ENCODE data around the gene DNAJC1. TPM values are rescaled to one million over a fixed set of nuclear protein-coding genes. Genes with fewer than 3 reads are reported as not detected.

Gene DNAJC1
- total RNA-seq, 5 donors from 2014 or later (not counting 1 experiment from before 2014, with no cell fraction given), result 12.8 to 23.1 (median 16.7) TPM

- H3K36me3 ChIP-seq (ENCODE audit: control insufficient read depth in 2 of 2, extremely low read depth in 1 of 2, insufficient read depth in 1 of 2, low read length in 1 of 2), result no peaks in the 10 kb centered on the region
- H3K27ac ChIP-seq (ENCODE audit: low read length), result no peak overlapping the region
- H3K27me3 Mint-ChIP-seq, result no peaks in the 10 kb centered on the region
- no peak overlapping the region for H3K27ac Mint-ChIP-seq
- H3K27me3 ChIP-seq (replicated peaks in 1 of 2; ENCODE audit: control insufficient read depth in 2 of 2, extremely low read depth in 1 of 2, insufficient read depth in 2 of 2, low read length in 1 of 2), result no peaks in the 10 kb centered on the region
- no peaks in the 10 kb centered on the region for H3K9me3 ChIP-seq
- ATAC-seq (replicated peaks in 1 of 4) (no peak), DNase-seq (no peak)
- H3K9me3 Mint-ChIP-seq, result no peaks in the 10 kb centered on the region
- ChIA-PET CTCF (interaction anchor here in 1 of 2 donors (0.6 kb wide), 1 partner anchor 486 kb away, joined by 4 read pairs; no protein-coding TSS in a partner anchor), POLR2A (interaction anchor here in 1 of 2 donors (0.5 kb wide), 1 partner anchor 11 kb away, joined by 4 read pairs; no protein-coding TSS in a partner anchor)
- H3K36me3 Mint-ChIP-seq, result peaks cover 14% of the 10 kb centered on the region
- H3K4me3 Mint-ChIP-seq, result no peak overlapping the region
- H3K4me1 ChIP-seq (ENCODE audit: control insufficient read depth in 1 of 2, extremely low read depth in 1 of 2, insufficient read depth in 2 of 2, low read length in 2 of 2), result no peaks in the 10 kb centered on the region
- peaks cover 0 to 7% (median 0%) of the 10 kb centered on the region in 3 donors for H3K4me1 Mint-ChIP-seq
- H3K4me3 ChIP-seq (ENCODE audit: control insufficient read depth in 1 of 2, extremely low read depth in 1 of 2, low read length in 1 of 2), result no peak overlapping the region
Measured at GRCh38 chr10:21926358-21926925, 77.1 kb downstream of the DNAJC1 start.

GRCh38 chr10:21925851-21926250 is 77.7 kb downstream of the DNAJC1 start:
- 95% methylated on average over 4 of the region's 6 CpGs for WGBS (ENCODE audit: insufficient coverage)
- CTCF ChIA-PET, result no interaction called here
- POLR2A ChIA-PET, result no interaction called here

GRCh38 chr10:21924511-21924910 is 79.0 kb downstream of the DNAJC1 start:
- no peak for DNase-seq
- H3K4me3 ChIP-seq (ENCODE audit: control insufficient read depth in 1 of 2, extremely low read depth in 1 of 2, low read length in 1 of 2), result no peak overlapping the region
- peaks cover 0 to 4% (median 0%) of the 10 kb centered on the region in 3 donors for H3K4me1 Mint-ChIP-seq
- H3K36me3 Mint-ChIP-seq, result peaks cover 21% of the 10 kb centered on the region
- POLR2A ChIA-PET, result no interaction called here
- no peaks in the 10 kb centered on the region for H3K36me3 ChIP-seq (ENCODE audit: control insufficient read depth in 2 of 2, extremely low read depth in 1 of 2, insufficient read depth in 1 of 2, low read length in 1 of 2)
- no peak overlapping the region for H3K27ac ChIP-seq (ENCODE audit: low read length)
- no peaks in the 10 kb centered on the region for H3K27me3 Mint-ChIP-seq
- H3K9me3 Mint-ChIP-seq, result no peaks in the 10 kb centered on the region
- CTCF ChIA-PET, result no interaction called here
- H3K4me3 Mint-ChIP-seq, result no peak overlapping the region
- no peaks in the 10 kb centered on the region for H3K4me1 ChIP-seq (ENCODE audit: control insufficient read depth in 1 of 2, extremely low read depth in 1 of 2, insufficient read depth in 2 of 2, low read length in 2 of 2)
- H3K9me3 ChIP-seq, result no peaks in the 10 kb centered on the region
- ATAC-seq (replicated peaks in 1 of 4), result no peak
- H3K27ac Mint-ChIP-seq, result no peak overlapping the region
- no peaks in the 10 kb centered on the region for H3K27me3 ChIP-seq (replicated peaks in 1 of 2; ENCODE audit: control insufficient read depth in 2 of 2, extremely low read depth in 1 of 2, insufficient read depth in 2 of 2, low read length in 1 of 2)

More at GRCh38 chr10:21925851-21926250, 77.7 kb downstream of the DNAJC1 start:
- H3K27me3 Mint-ChIP-seq, result no peaks in the 10 kb centered on the region
- no peaks in the 10 kb centered on the region for H3K9me3 Mint-ChIP-seq
- no peak overlapping the region for H3K27ac Mint-ChIP-seq
- Histone ChIP-seq H3K27ac (ENCODE audit: low read length) (no peak overlapping the region), H3K9me3 (no peaks in the 10 kb centered on the region), H3K27me3 (replicated peaks in 1 of 2; ENCODE audit: control insufficient read depth in 2 of 2, extremely low read depth in 1 of 2, insufficient read depth in 2 of 2, low read length in 1 of 2) (no peaks in the 10 kb centered on the region), H3K4me1 (ENCODE audit: control insufficient read depth in 1 of 2, extremely low read depth in 1 of 2, insufficient read depth in 2 of 2, low read length in 2 of 2) (no peaks in the 10 kb centered on the region), H3K4me3 (ENCODE audit: control insufficient read depth in 1 of 2, extremely low read depth in 1 of 2, low read length in 1 of 2) (no peak overlapping the region), H3K36me3 (ENCODE audit: control insufficient read depth in 2 of 2, extremely low read depth in 1 of 2, insufficient read depth in 1 of 2, low read length in 1 of 2) (no peaks in the 10 kb centered on the region)
- DNase-seq (no peak), ATAC-seq (replicated peaks in 1 of 4) (no peak)
- H3K36me3 Mint-ChIP-seq, result peaks cover 17% of the 10 kb centered on the region
- no peak overlapping the region for H3K4me3 Mint-ChIP-seq
- H3K4me1 Mint-ChIP-seq, result peaks cover 0 to 4% (median 0%) of the 10 kb centered on the region in 3 donors

GRCh38 chr10:21920633-21921032 is 82.9 kb downstream of the DNAJC1 start:
- no peak for ATAC-seq (replicated peaks in 1 of 4)
- H3K9me3 Mint-ChIP-seq, result no peaks in the 10 kb centered on the region
- Histone ChIP-seq H3K9me3 (no peaks in the 10 kb centered on the region), H3K27ac (ENCODE audit: low read length) (no peak overlapping the region), H3K36me3 (ENCODE audit: control insufficient read depth in 2 of 2, extremely low read depth in 1 of 2, insufficient read depth in 1 of 2, low read length in 1 of 2) (peaks cover 0 to 2% of the 10 kb centered on the region in 2 donors), H3K27me3 (replicated peaks in 1 of 2; ENCODE audit: control insufficient read depth in 2 of 2, extremely low read depth in 1 of 2, insufficient read depth in 2 of 2, low read length in 1 of 2) (no peaks in the 10 kb centered on the region), H3K4me3 (ENCODE audit: control insufficient read depth in 1 of 2, extremely low read depth in 1 of 2, low read length in 1 of 2) (no peak overlapping the region), H3K4me1 (ENCODE audit: control insufficient read depth in 1 of 2, extremely low read depth in 1 of 2, insufficient read depth in 2 of 2, low read length in 2 of 2) (no peaks in the 10 kb centered on the region)
- POLR2A ChIA-PET, result interaction anchor here (0.6 to 0.7 kb wide), 2 partner anchors 10 to 160 kb away, joined by 3 to 6 read pairs; no protein-coding TSS in a partner anchor
- CTCF ChIA-PET, result no interaction called here
- no peak overlapping the region for H3K27ac Mint-ChIP-seq
- no peaks in the 10 kb centered on the region for H3K4me1 Mint-ChIP-seq
- no peak overlapping the region for H3K4me3 Mint-ChIP-seq
- no peak for DNase-seq
- H3K36me3 Mint-ChIP-seq, result peaks cover 25% of the 10 kb centered on the region
- H3K27me3 Mint-ChIP-seq, result no peaks in the 10 kb centered on the region
- no CpG with 5 or more reads among the region's 3 CpGs for WGBS (ENCODE audit: insufficient coverage)

DNA sequence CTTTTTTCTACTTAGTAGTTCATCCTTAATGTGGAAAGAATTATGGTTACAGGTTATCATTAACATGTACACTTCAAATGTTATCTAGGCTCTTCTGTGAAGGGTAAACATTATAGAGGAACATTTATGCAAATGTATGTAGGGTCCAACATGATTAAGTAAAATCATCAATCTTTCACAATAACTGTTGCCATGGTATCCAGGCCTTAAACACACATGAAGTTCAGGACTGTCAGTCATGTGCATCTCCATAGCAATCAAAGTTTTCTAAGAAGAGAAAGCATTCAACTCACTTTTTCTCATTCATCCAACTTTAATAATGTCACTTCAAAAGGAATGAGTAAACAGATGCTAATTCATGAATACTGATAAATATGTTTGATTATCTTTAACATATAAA is 83.6 kb downstream of the DNAJC1 start:
- Histone ChIP-seq H3K27ac (ENCODE audit: low read length) (no peak overlapping the region), H3K27me3 (replicated peaks in 1 of 2; ENCODE audit: control insufficient read depth in 2 of 2, extremely low read depth in 1 of 2, insufficient read depth in 2 of 2, low read length in 1 of 2) (no peaks in the 10 kb centered on the region), H3K9me3 (no peaks in the 10 kb centered on the region), H3K4me3 (ENCODE audit: control insufficient read depth in 1 of 2, extremely low read depth in 1 of 2, low read length in 1 of 2) (no peak overlapping the region), H3K36me3 (ENCODE audit: control insufficient read depth in 2 of 2, extremely low read depth in 1 of 2, insufficient read depth in 1 of 2, low read length in 1 of 2) (peaks cover 0 to 4% of the 10 kb centered on the region in 2 donors), H3K4me1 (ENCODE audit: control insufficient read depth in 1 of 2, extremely low read depth in 1 of 2, insufficient read depth in 2 of 2, low read length in 2 of 2) (no peaks in the 10 kb centered on the region)
- ATAC-seq (replicated peaks in 1 of 4) (no peak), DNase-seq (no peak)
- Mint-ChIP-seq H3K4me3 (no peak overlapping the region), H3K27me3 (no peaks in the 10 kb centered on the region), H3K36me3 (peaks cover 17% of the 10 kb centered on the region), H3K4me1 (no peaks in the 10 kb centered on the region), H3K27ac (no peak overlapping the region), H3K9me3 (no peaks in the 10 kb centered on the region)
- ChIA-PET POLR2A (interaction anchor here in 1 of 2 donors (0.6 kb wide), 1 partner anchor 10 kb away, joined by 6 read pairs; no protein-coding TSS in a partner anchor), CTCF (no interaction called here)

DNA sequence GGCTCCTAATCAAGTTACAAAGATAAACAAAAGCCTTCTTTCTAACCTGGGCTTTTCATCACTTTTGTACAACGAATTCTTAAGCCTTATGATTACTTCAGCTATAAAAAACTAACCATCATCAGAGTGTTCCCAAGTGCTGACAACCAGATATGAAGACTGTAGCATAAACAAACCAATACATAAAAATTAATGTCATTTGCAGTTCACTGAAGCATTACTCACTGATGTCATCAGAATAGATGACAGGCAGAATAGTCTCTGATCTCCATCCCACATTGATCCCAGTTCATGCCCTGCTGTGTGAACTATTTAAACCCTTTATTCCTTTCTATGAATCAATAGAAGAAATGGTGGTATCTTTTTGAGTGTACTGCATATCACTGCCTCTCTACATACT is 84.4 kb downstream of the DNAJC1 start:
- POLR2A ChIA-PET, result interaction anchor here in 1 of 2 donors (0.9 kb wide), 1 partner anchor 9 kb away, joined by 3 read pairs; no protein-coding TSS in a partner anchor
- DNase-seq (no peak), ATAC-seq (replicated peaks in 1 of 4) (no peak)
- Mint-ChIP-seq H3K27me3 (no peaks in the 10 kb centered on the region), H3K4me3 (no peak overlapping the region), H3K27ac (no peak overlapping the region), H3K9me3 (no peaks in the 10 kb centered on the region), H3K36me3 (peaks cover 16% of the 10 kb centered on the region), H3K4me1 (no peaks in the 10 kb centered on the region)
- peaks cover 0 to 4% of the 10 kb centered on the region in 2 donors for H3K36me3 ChIP-seq (ENCODE audit: control insufficient read depth in 2 of 2, extremely low read depth in 1 of 2, insufficient read depth in 1 of 2, low read length in 1 of 2)
- 100% methylated on average over 1 of the region's 1 CpG for WGBS (ENCODE audit: insufficient coverage)
- CTCF ChIA-PET, result no interaction called here
- no peak overlapping the region for H3K27ac ChIP-seq (ENCODE audit: low read length)
- no peaks in the 10 kb centered on the region for H3K4me1 ChIP-seq (ENCODE audit: control insufficient read depth in 1 of 2, extremely low read depth in 1 of 2, insufficient read depth in 2 of 2, low read length in 2 of 2)
- H3K4me3 ChIP-seq (ENCODE audit: control insufficient read depth in 1 of 2, extremely low read depth in 1 of 2, low read length in 1 of 2), result no peak overlapping the region
- H3K27me3 ChIP-seq (replicated peaks in 1 of 2; ENCODE audit: control insufficient read depth in 2 of 2, extremely low read depth in 1 of 2, insufficient read depth in 2 of 2, low read length in 1 of 2), result no peaks in the 10 kb centered on the region
- H3K9me3 ChIP-seq, result no peaks in the 10 kb centered on the region

All from T-cell (primary cell).